Loucy (cell line): ENCODE results near the gene MARK1.

Source experiments
- H2AFZ ChIP-seq: fragments of 200-600 bp; sonication (generic); 2 replicates; pipeline ENCODE4 v1.6.0; 2016; ENCODE audit warnings: antibody characterized with exemption, mild to moderate bottlenecking, low read length, moderate library complexity
- H3F3A ChIP-seq: fragments of 200-600 bp; 2 replicates; pipeline ENCODE4 v1.6.0; 2016; ENCODE audit warnings: antibody characterized with exemption, low read depth, mild to moderate bottlenecking
- H3K27me3 ChIP-seq: fragments of 200-600 bp; sonication (generic); 2 replicates; pipeline ENCODE4 v1.6.1; 2014; ENCODE audit warnings: low read length, mild to moderate bottlenecking; ENCODE audit not compliant: insufficient read depth, poor library complexity, severe bottlenecking
- H3K36me3 ChIP-seq: fragments of 200-600 bp; sonication (generic); 2 replicates; pipeline ENCODE4 v1.6.1; 2016; ENCODE audit warnings: low read length; ENCODE audit not compliant: insufficient read depth
- H3K4me1 ChIP-seq: fragments of 200-600 bp; sonication (generic); 2 replicates; pipeline ENCODE4 v1.5.1; 2014; ENCODE audit warnings: low read length, mild to moderate bottlenecking; ENCODE audit not compliant: insufficient read depth, poor library complexity, severe bottlenecking
- H3K4me2 ChIP-seq: fragments of 200-600 bp; sonication (generic); 2 replicates; pipeline ENCODE4 v1.6.0; 2014; ENCODE audit warnings: antibody characterized with exemption, low read length, low read depth, mild to moderate bottlenecking; ENCODE audit not compliant: poor library complexity, severe bottlenecking
- H3K4me3 ChIP-seq: fragments of 200-600 bp; sonication (generic); 2 replicates; pipeline ENCODE4 v1.5.1; 2014; ENCODE audit warnings: low read length, mild to moderate bottlenecking, mixed read lengths; ENCODE audit not compliant: poor library complexity, severe bottlenecking
- H3K79me2 ChIP-seq: fragments of 200-600 bp; sonication (generic); 2 replicates; pipeline ENCODE4 v1.6.1; 2014; ENCODE audit warnings: low read length; ENCODE audit not compliant: insufficient read depth
- H3K9ac ChIP-seq: fragments of 200-600 bp; sonication (generic); 2 replicates; pipeline ENCODE4 v1.6.0; 2014; ENCODE audit warnings: mild to moderate bottlenecking, low read depth, low read length, moderate library complexity; ENCODE audit not compliant: poor library complexity, severe bottlenecking
- H3K9me2 ChIP-seq: fragments of 200-600 bp; sonication (generic); replicated peaks from 2 replicates; pipeline ENCODE4 v1.6.1; 2016; ENCODE audit warnings: low read depth, low read length, mixed read lengths
- H3K9me3 ChIP-seq: fragments of 200-600 bp; sonication (generic); 2 replicates; pipeline ENCODE4 v1.6.1; 2014; ENCODE audit warnings: mild to moderate bottlenecking, antibody characterized with exemption, low read length, low read depth; ENCODE audit not compliant: insufficient read depth
- H4K20me1 ChIP-seq: fragments of 200-600 bp; sonication (generic); 2 replicates; pipeline ENCODE4 v1.6.0; 2014; ENCODE audit warnings: antibody characterized with exemption, low read length, mild to moderate bottlenecking; ENCODE audit not compliant: insufficient read depth, poor library complexity, severe bottlenecking
- CTCF ChIP-seq: fragments of 200-600 bp; sonication (generic); conservative IDR thresholded peaks from 2 replicates; pipeline ENCODE4 v1.5.1; 2014; ENCODE audit warnings: mild to moderate bottlenecking, antibody characterized with exemption, low read length
- EZH2phosphoT487 ChIP-seq: fragments of 200-600 bp; IDR thresholded peaks from 2 replicates; pipeline ENCODE4 v1.6.1; 2018; ENCODE audit warnings: antibody characterized with exemption, mild to moderate bottlenecking, moderate library complexity, borderline replicate concordance

Gene MARK1

GRCh38 chr1:220511179-220511578 lies 16.8 kb upstream of the MARK1 start:
- no peaks in the 10 kb centered on the region for H4K20me1 ChIP-seq
- no peaks in the 10 kb centered on the region for H3K79me2 ChIP-seq
- H2AFZ ChIP-seq = no peak overlapping the region
- no peak for TF ChIP-seq CTCF
- no peak for TF ChIP-seq EZH2phosphoT487
- no peaks in the 10 kb centered on the region for H3K9me3 ChIP-seq
- H3K9ac ChIP-seq = no peak overlapping the region
- H3K4me2 ChIP-seq = no peak overlapping the region
- H3K36me3 ChIP-seq = no peaks in the 10 kb centered on the region
- H3K4me3 ChIP-seq = no peak overlapping the region
- no peaks in the 10 kb centered on the region for H3K4me1 ChIP-seq
- H3K9me2 ChIP-seq = no peaks in the 10 kb centered on the region
- H3F3A ChIP-seq = no peaks in the 10 kb centered on the region
- H3K27me3 ChIP-seq = no peaks in the 10 kb centered on the region

- Histone ChIP-seq H3K4me1 (no peaks in the 10 kb centered on the region), H2AFZ (no peak overlapping the region), H3K9me2 (no peaks in the 10 kb centered on the region), H3K79me2 (no peaks in the 10 kb centered on the region), H3K9ac (no peak overlapping the region), H3F3A (no peaks in the 10 kb centered on the region), H3K4me3 (no peak overlapping the region), H3K4me2 (no peak overlapping the region), H3K36me3 (no peaks in the 10 kb centered on the region), H4K20me1 (no peaks in the 10 kb centered on the region), H3K27me3 (no peaks in the 10 kb centered on the region), H3K9me3 (no peaks in the 10 kb centered on the region)
- TF ChIP-seq EZH2phosphoT487 = no peak
- TF ChIP-seq CTCF = no peak
Observed at GRCh38 chr1:220511785-220512184, 16.2 kb upstream of the MARK1 start.

- no peaks in the 10 kb centered on the region for H3K27me3 ChIP-seq
- H2AFZ ChIP-seq = no peak overlapping the region
- no peaks in the 10 kb centered on the region for H3K36me3 ChIP-seq
- no peak overlapping the region for H3K4me3 ChIP-seq
- no peaks in the 10 kb centered on the region for H3F3A ChIP-seq
- TF ChIP-seq CTCF = no peak
- no peak for TF ChIP-seq EZH2phosphoT487
- H3K79me2 ChIP-seq = no peaks in the 10 kb centered on the region
- H4K20me1 ChIP-seq = no peaks in the 10 kb centered on the region
- H3K4me2 ChIP-seq = no peak overlapping the region
- no peak overlapping the region for H3K9ac ChIP-seq
- H3K4me1 ChIP-seq = no peaks in the 10 kb centered on the region
- no peaks in the 10 kb centered on the region for H3K9me3 ChIP-seq
- H3K9me2 ChIP-seq = no peaks in the 10 kb centered on the region
Observed at GRCh38 chr1:220513834-220514233, 14.1 kb upstream of the MARK1 start.
